Suprapubic skin (tissue), 4 donors: ENCODE data around the gene TBKBP1.

ENCODE experiments used
- CTCF ChIP-seq, 2 donors: fragments of 200-600 bp in 1 of 2; fragments of 450-650 bp in 1 of 2; sonication (generic) in 1 of 2; IDR thresholded peaks; one replicate each; pipeline ENCODE4 v1.5.1; 2016 to 2019; ENCODE audit warnings: antibody characterized with exemption in 2 of 2, mild to moderate bottlenecking in 1 of 2, moderate library complexity in 1 of 2
- POLR2A ChIP-seq, 2 donors: fragments of 450-650 bp; IDR thresholded peaks; one replicate each; pipeline ENCODE4 v1.6.1; 2017; ENCODE audit warnings: antibody characterized with exemption in 2 of 2, mild to moderate bottlenecking in 2 of 2, moderate library complexity in 2 of 2
- POLR2AphosphoS5 ChIP-seq, 3 donors: sonication (generic); formaldehyde crosslinking; IDR thresholded peaks; one replicate each; pipeline ENCODE4 v1.6.1; 2017; ENCODE audit warnings: antibody characterized with exemption in 3 of 3

GRCh38 chr17:47700471-47701449 lies 6.8 kb downstream of the TBKBP1 start:
- TF ChIP-seq CTCF (IDR thresholded peaks at IDR 0.05) = no peak
- no peak for TF ChIP-seq POLR2A (IDR thresholded peaks at IDR 0.05)
- TF ChIP-seq POLR2AphosphoS5 (IDR thresholded peaks at IDR 0.05) = no peak
